ENCODE data around the gene TMEM100. TPM values are rescaled to one million over a fixed set of nuclear protein-coding genes. Genes with fewer than 3 reads are reported as not detected.

Gene TMEM100
- total and polyA plus RNA-seq, 2 experiments from 2014 or later, result 0.10 to 0.73 TPM

GRCh38 chr17:55757659-55758058 lies 35.0 kb upstream of the TMEM100 start (continued):
- no peak for TF ChIP-seq ZNF462 (CRISPR knock-in tag; IDR thresholded peaks at IDR 0.05)
- no peak for TF ChIP-seq STAT1 (IDR thresholded peaks at IDR 0.05; ENCODE audit: unreplicated experiment)
- no peak for TF ChIP-seq POLR2AphosphoS5 (IDR thresholded peaks at IDR 0.05; ENCODE audit: low read depth)
- TF ChIP-seq EZH2phosphoT487 (IDR thresholded peaks at IDR 0.05; ENCODE audit: unreplicated experiment), result no peak
- TF ChIP-seq NANOG (IDR thresholded peaks at IDR 0.05; ENCODE audit: borderline replicate concordance), result no peak
- no peak for TF ChIP-seq EZH2 (IDR thresholded peaks at IDR 0.05; ENCODE audit: low read depth, unreplicated experiment)
- TF ChIP-seq ZNF331 (CRISPR knock-in tag; IDR thresholded peaks at IDR 0.05; ENCODE audit: low read depth), result no peak

GRCh38 chr17:55756689-55757088 lies 34.0 kb upstream of the TMEM100 start:
- H3K36me3 Mint-ChIP-seq (ENCODE audit: low read depth), result no peaks in the 10 kb centered on the region
- Histone ChIP-seq H3K4me3 (no peak overlapping the region), H3K4me2 (no peak overlapping the region), H3K9me2 (ENCODE audit: insufficient read depth) (no peaks in the 10 kb centered on the region), H4K20me1 (replicated peaks; ENCODE audit: insufficient read depth) (peaks cover 6% of the 10 kb centered on the region; the same call in 1 of the 2 replicates), H3K27ac (ENCODE audit: low read depth) (no peak overlapping the region), H2AFZ (no peak overlapping the region), H3K4me1 (ENCODE audit: insufficient read depth) (peaks cover 7% of the 10 kb centered on the region; the same call in 1 of the 2 replicates), H3K27me3 (ENCODE audit: insufficient read depth) (no peaks in the 10 kb centered on the region), H3K79me2 (replicated peaks; ENCODE audit: insufficient read depth) (peaks cover 25% of the 10 kb centered on the region), H3F3A (replicated peaks; ENCODE audit: low read depth) (no peaks in the 10 kb centered on the region), H3K36me3 (ENCODE audit: insufficient read depth) (no peaks in the 10 kb centered on the region)
- no peak for ATAC-seq
- H3K4me1 Mint-ChIP-seq, result peaks cover 3% of the 10 kb centered on the region
- no peak overlapping the region for H3K4me3 Mint-ChIP-seq
- peaks cover 1% of the 10 kb centered on the region for H3K27me3 Mint-ChIP-seq (ENCODE audit: insufficient read depth, low read depth, poor library complexity)
- no peak for DNase-seq (ENCODE audit: low spot score)
- H3K9me3 Mint-ChIP-seq, result no peaks in the 10 kb centered on the region
- no peak overlapping the region for H3K27ac Mint-ChIP-seq
- TF ChIP-seq NANOG (IDR thresholded peaks at IDR 0.05; ENCODE audit: borderline replicate concordance) (no peak), REST (IDR thresholded peaks at IDR 0.05; ENCODE audit: unreplicated experiment) (no peak), EZH2phosphoT487 (IDR thresholded peaks at IDR 0.05; ENCODE audit: unreplicated experiment) (no peak), JUNB (IDR thresholded peaks at IDR 0.05; ENCODE audit: unreplicated experiment) (no peak), ZNF331 (CRISPR knock-in tag; IDR thresholded peaks at IDR 0.05; ENCODE audit: low read depth) (no peak)
